Stimulated activated CD4-positive, alpha-beta T cell treated with anti-CD3 and anti-CD28 coated beads, Interleukin-2, amount 100 ng/mL, for 48 hours (primary cell): ENCODE results near the gene NIPBL.
"Not testable (repeated sequence)": the region's sequence is repeated elsewhere in the genome, so short reads cannot be mapped to it uniquely, and the experiment has no call there.

Experiments
- DNase-seq, 2 donors: peaks; one replicate each; pipeline ENCODE4 v3.0.0-alpha.2; 2020

The NIPBL gene

DNA sequence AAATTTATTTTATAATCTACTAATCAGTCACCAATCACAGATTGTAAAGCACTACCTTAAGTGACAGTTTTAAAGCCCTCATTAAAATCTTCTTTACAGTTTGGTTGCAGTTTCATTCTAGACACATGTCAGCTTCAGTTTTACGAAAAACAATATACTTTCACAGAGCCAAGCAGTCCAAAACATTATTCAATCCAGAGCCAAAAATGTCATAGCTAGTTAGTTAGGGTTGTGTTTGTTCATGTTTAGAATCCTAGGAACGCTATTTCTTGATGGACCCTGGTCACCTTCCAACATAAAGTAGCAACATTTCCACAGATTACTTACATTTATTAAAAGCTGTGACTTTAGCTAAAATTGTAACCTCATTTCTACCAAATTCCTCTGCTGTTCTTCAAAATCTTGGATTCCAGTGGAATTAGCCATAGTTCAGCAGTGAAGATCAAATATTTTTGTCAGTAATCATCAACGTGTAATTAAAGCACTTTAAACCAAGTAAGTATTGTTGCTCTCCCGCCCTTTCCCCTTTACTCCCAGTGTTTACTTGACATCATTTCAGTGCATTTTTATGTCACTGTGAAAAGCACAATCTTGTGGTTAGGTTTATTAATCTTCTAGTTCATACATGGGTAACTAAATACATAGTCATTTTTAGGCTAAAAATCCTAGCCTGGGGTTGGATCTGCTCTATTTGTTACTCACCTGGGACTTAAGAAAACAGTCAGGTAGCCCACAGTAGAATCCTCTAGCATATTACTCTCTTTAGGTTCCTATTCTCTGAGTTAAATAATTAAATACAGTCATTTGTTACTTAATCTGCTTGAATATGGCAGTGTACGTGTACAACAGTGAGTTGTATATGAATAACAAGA is 74.3 kb downstream of the NIPBL start:
- DNase-seq = no peak

DNA sequence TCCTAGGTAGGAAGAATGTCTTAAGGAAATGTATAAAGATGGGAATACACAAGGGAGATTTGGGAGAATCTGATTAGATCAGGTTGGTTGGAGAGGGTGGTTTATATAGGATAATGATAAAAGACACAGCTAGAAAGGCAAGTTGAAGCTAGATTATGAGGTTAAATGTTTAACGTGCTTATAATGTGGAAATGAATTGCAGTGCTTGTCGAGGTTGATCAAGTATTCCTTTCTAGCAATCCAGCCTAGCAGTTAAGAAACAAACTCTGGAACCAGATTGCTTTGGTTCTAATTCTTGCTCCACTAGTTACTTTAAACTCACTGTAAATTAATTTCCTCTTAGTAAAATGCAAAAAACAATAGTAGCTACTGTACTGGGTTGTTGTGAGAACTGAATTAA is 76.5 kb downstream of the NIPBL start:
- DNase-seq = no peak

GRCh38 chr5:36957953-36958537 is 81.5 kb downstream of the NIPBL start:
- no peak for DNase-seq

- DNase-seq = no peak
Observed at GRCh38 chr5:36958612-36959011, 82.0 kb downstream of the NIPBL start.

GRCh38 chr5:36965179-36965578 is 88.6 kb downstream of the NIPBL start:
- no peak for DNase-seq

DNA sequence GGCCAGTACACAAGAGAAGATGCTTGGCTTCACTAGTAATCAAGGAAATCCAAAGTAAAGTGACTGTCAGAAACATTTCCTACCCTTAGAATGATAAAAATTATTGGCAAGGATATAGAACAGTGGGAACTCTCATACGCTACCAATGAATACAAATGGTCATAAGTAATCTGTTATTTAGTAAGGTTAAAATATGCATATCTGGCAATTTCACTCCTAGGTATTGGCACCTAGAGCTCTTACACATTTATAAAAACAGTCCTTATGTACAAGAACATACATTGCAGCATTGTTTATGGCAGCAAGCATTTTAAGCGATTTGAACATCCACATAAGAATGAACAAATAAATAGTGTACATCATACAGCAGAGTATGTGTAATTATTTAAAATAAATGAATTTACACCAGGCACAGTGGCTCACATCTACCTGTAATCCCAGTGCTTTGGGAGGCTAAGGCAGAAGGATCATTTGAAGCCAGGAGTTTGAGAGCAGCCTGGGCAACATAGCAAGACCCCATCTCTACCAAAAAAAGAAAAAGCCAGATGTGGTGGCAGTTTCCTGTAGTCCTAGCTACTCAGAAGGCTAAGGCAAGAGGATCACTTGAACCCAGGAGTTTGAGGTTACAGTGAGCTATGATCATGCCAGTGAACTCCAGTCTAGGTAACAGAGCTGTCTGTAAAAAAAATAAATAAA is 93.3 kb downstream of the NIPBL start:
- no peak for DNase-seq

DNA sequence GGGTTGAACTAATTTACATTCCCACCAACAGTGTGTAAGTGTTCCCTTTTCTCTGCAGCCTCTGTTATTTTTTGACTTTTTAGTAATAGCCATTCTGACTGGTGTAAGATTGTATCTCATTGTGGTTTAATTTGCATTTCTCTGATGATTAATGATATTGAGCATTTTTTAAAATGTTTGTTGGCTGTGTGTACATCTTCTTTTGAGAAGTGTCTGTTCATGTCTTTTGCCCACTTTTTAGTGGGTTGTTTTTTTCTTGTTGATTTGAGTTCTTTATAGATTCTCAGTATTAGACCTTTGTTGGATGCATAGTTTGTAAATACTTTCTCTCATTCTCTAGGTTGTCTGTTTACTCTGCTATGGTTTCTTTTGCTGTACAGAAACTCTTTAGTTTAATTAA is 101.6 kb downstream of the NIPBL start:
- DNase-seq = no peak

DNA sequence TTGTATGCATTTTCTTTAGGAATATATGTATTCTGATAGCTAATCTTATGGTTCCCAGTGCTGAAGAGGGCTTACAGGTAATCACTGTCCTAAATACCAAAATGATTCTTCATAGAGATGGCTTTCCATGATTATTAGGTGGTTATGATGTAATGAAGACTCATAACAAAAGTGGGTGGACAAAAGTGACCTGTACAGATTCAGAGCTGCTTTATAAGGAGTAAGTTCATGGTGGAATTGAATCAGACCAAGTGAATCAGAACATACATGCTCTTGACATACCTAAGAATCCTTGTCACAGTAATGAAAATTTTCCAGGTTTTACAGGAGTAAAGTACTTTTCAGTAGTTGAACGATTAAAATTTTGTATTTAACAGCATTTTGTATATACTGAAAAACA is 105.6 kb downstream of the NIPBL start:
- no peak for DNase-seq

- DNase-seq = no peak
Observed at GRCh38 chr5:36985387-36985786, 108.8 kb downstream of the NIPBL start.

DNA sequence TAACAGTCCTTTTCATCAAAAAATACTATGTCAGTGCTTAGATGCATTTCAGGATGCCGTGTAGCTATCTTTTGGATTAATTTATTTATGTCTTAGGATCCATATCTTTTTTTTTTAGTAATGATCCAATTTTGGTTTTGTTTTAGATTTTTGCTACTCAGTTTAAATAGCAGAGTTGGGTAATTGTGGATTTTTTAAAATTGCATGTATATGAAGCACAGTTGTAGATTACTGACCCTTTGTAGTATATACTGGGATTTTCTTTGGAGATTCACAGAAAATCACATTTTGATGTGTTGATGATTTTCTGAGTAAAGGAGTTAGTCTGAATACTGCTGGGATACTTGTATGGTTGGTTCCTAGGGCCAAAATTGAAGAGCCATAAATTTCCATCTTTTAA is 111.8 kb downstream of the NIPBL start:
- no peak for DNase-seq

GRCh38 chr5:36998578-36998977 is 122.0 kb downstream of the NIPBL start:
- no peak for DNase-seq

DNA sequence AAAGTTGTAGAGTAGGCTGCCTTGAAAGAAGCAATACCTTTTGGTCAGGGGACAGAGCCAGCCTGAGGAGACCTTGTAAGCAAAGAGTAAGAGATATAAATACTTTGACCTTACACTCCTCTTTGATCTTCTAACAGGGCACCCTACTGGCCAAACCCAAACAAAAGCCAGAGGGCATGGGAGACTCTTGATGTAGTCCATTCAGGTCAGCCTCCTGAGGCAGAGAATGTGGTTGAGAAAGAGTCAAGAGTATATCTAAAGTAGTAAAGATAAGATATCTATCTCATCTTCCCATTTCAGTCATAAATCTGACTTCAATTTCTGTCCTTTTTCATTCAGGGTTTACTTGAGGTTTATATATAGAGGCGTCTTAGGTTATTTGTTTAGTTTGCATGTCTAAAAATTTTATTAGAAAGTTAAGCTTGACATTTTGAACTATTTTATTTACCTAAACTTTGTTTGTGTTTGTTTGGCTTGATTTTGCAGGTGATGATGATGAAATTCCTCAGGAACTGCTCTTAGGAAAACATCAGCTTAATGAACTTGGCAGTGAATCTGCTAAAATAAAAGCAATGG is 125.7 kb downstream of the NIPBL start:
- DNase-seq = no peak

DNA sequence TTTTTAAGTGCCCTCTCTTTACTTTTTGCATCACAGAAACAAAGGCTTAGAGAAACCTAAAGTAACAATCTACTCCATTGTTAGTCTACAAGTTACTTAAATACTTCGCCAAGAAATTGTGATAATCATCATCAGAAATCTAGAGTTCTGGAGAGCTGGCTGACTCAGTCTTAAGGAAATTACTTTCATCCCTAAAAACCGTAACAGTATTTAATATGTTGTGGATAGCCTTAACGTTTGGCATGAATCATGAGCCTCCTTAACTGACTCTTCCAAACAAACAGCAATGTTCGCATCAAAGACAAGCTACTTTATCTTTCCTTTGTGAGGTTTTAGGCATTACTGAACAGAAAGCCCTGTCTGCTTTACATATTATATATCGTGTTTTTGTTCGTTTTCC is 128.7 kb downstream of the NIPBL start:
- DNase-seq = no peak

DNA sequence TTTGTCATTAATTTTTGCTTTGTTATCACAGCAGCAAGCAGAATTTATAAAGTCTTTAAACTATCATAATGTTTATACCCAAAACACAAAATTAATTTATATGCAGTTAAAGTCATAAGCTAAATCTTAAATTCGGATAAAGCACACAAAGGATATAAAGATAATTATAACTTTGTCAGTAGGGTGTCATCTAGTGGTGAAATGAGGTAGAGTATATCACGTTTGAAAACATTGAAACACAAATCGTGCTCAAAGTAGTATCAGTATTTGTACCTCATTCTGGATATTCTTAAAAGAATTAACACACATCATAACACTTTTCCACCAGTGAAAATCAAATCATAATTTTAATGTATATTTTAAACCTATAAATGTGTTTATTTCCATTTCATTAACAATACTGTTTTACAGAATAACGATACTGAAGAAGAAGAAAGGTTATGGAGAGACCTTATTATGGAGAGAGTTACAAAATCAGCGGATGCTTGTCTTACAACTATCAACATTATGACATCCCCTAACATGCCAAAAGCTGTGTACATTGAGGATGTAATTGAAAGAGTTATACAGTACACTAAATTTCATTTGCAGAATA is 129.5 kb downstream of the NIPBL start:
- DNase-seq = no peak

- DNase-seq = not testable (repeated sequence)
Observed at GRCh38 chr5:37013181-37013580, 136.6 kb downstream of the NIPBL start.

GRCh38 chr5:37014321-37014720 is 137.8 kb downstream of the NIPBL start:
- DNase-seq = no peak

GRCh38 chr5:37015795-37016666 is 139.5 kb downstream of the NIPBL start:
- DNase-seq = no peak

- DNase-seq = no peak
Observed at GRCh38 chr5:37028910-37029309, 152.3 kb downstream of the NIPBL start.

- no peak for DNase-seq
Observed at GRCh38 chr5:37029436-37029835, 152.9 kb downstream of the NIPBL start.

DNA sequence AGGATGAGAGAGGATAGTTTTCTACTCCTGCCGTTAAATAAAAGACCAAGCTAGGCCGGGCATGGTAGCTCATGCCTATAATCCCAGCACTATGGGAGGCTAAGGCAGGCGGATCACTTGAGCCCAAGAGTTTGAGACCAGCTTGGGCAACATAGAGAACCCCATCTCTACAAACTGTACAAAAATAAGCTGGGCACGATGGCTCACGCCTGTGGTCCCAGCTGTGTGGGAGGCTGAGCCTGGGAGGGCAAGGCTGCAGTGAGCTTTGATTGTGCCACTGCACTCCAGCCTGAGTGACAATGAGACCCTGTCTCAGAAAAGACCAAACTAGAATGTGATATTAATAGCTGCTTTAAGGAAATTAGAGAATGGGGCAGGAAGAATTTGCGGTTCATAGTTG is 158.4 kb downstream of the NIPBL start:
- DNase-seq = no peak

DNA sequence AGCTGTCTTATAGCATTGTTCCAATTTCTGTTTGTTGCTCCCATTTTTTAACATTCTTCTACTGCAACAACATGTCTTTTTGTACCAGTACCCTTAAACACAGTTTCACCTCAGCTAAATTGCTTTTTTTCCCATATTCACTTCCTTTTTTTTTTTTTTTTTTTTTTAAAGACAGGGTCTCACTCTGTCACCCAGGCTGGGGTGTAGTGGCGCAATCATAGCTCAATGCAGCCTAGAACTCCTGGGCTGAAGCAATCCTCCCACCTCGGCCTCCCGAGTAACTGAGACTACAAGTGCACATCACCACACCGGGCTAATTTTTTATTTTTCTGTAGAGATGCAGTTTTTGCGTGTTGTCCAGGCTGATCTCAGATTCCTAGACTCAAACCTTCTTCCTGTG is 161.3 kb downstream of the NIPBL start:
- DNase-seq = no peak

DNA sequence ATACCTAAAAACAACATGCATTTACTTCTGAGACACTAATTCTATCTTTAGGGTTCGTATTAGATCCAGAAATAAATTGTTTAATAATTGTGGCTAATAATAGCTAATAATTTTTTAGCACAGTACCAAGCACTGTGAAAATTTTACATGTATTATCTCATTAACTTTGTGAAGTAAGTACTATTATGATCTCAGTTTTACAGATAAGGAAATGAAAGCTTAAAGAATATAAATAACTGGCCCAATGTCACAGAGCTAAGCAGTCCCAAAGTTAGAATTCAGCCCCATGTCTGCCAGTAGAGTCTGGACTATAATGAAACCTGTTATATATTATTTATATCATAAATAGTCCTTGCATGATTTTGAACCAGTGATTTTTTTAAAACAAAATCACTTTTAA is 163.3 kb downstream of the NIPBL start:
- no peak for DNase-seq
